HT1080 (cell line): Measurements from ENCODE around the gene OIT3. TPM values are rescaled to one million over a fixed set of nuclear protein-coding genes. Genes with fewer than 3 reads are reported as not detected.

Source experiments
- DNase-seq: peaks from one replicate; pipeline ENCODE4 v3.0.0-alpha.2; 2015; ENCODE audit warnings: low read depth
- total RNA-seq: library from RNA; depleted of rRNA; stranded (reverse); fragments of >200 nt; shearing (Covaris generic); gene quantifications from 2 replicates; pipeline ENCODE4 v1.2.3, GENCODE V29; 2014; rRNA removed

The OIT3 gene
- total RNA-seq, 1 experiment from 2014 or later = not detected

DNA sequence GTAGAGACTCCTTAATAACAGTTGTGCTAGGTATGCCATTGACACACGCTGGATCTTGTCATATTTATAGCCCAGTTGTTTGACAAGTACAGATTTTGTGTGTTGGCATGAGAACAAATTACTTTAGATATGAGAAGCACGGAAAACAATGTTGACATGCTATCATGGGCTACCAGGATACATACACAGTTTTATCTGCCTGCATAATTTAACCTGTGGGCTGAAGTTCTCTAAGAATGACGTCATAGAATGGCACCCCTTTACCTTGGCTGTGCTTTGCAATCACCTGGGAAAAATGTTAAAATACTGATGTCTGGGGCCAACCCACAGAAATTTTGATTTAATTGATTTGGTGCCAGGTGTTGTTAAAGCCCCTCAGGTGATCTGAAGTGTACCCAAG, 58.2 kb downstream of the OIT3 start:
- DNase-seq = no peak

DNA sequence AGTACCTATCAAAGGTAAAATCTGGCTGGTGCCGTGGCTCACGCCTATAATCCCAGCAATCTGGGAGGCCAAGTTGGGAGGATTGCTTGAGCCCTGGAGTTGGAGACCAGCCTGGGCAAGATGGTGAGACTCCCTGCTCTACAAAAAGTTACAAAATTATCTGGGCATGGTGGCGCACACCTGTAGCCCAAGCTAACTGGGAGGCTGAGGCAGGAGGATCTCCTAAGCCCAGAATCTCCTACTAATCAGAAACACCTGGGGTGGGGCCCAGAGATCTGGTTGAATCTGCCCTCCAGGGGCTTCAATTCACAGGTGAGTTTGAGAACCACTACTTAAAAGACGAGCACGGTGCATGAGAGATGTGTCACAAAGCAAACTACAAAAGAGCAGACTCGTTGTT, 58.6 kb downstream of the OIT3 start:
- no peak for DNase-seq

DNA sequence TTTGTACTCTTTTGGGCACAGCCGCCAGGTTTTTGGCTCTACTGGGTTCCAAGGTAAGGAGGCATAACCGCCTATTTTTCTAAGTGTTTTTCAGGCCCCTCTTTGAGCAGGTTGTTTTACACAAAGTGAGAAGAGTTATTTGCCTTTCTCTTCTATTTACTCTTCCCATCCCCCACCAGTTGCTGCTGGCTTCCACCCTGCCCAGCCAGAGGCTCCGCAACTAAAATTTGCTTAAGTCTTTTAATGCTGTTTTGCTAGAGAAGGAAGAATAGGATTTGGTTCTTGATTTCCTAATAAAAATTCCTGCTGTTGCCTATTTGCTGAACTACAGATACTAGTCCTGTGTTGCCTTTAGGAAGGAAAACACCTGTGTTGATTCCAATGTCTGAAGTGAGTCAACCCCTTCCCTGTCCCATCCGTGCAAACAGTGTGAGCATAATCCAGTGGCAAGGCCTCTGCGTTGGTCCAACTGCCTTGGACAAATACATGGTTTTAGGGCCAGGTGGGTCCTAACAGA, 59.2 kb downstream of the OIT3 start:
- DNase-seq = no peak

DNA sequence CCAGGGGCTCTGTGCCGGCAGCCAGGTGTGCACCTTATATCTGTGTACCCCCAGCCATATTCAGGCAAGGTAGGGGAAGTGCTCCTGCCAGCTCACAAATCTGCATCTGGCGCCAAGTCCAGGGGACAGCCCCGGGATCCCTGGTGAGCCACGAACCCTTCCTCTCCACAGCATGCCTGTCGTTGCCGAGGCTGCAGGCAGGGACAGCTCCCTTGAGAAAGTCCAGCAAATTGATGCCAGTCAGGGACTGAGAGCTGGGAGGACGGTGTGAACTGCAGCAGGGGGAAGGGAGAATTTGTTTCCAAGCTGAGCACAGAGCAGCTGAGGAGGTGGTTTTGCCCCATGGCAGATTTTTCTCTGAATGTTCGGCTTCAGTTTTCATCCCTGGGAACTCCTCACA, 60.1 kb downstream of the OIT3 start:
- no peak for DNase-seq

DNA sequence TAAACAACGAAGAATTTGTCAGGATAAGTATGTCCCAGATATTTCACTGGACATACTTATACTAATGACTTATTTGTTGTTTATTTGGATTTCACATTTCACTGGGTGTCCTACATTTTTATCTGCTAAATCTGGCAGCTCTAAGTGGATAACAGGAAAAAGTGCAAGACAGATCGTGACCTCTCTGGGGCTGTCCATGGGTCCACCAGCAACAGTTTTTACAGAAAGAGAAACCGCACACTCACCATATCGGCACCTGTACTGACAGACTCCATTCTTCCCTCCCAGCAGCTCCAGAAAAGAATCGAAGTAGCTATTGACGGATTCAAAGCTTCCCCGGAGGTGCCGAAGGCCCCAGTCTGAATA, 60.7 kb downstream of the OIT3 start:
- no peak for DNase-seq

DNA sequence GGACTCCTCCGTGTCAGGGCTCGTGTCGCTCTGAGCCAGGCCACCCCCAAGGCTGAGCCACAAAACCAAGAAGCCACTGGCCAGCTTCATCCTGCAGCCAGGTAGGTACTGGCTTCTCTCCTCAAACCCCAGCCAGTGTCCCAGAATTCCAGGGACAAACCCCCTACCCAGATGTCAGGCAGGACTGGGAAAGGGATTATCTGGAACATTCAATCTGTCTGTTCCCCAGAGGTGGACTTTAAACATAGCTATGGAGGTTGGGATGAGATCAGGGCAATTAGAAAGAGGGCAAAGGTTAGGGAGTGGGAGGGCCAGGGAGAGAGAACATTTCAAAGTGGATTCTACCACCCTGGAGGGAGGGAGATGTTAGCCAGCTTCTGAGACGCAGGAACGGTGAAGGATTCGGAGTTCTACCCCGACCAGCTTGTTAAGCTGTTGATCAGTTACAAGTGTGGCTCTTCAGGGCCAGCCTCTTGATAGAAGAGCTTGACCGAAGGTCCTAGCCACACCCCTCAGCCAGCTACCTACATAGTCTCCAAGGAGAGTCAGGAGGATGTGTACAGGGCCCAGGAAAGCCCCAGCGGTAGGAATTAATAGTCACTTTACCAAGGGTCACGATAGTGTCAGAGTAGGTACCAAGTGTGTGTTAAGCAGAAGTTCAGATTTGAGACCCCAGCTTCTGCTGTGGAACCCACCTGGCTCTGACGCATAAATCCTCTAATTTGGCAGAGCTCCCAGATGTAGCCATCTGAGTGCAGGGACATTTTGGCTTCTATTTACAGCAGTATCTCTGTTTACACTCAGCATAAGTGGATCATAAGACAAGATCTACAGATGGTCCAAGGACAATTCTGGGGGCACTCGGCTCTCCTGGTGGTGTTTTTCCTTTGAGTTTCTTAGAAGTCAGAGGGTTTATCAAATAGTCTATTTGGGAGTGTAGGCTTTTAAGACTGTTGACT, 61.3 kb downstream of the OIT3 start, which contains the start of gene PLA2G12B:
Gene PLA2G12B, minus strand, starts transcription at position 211 of the 959 bp plus-strand sequence. Its CDS starts 121 bp downstream, at position 90.
- DNase-seq = no peak

DNA sequence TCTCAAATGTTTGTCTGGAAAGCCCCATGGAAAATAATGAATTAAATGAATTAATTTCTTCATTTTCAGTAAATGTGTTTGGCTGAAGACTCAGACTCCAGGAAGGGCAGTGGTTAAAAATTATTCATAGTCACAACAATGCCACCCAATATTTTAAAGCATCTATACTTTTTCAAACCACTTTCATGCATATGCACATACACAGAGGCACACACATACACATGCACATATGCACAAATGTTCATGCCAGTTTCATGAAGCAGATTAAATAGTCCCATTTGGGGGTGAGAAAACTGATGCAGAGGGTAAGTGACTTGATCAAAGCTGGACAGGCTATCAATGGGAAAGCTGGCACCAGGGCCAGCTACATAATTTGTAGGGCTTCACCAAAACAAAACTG, 62.5 kb downstream of the OIT3 start:
- DNase-seq = no peak

DNA sequence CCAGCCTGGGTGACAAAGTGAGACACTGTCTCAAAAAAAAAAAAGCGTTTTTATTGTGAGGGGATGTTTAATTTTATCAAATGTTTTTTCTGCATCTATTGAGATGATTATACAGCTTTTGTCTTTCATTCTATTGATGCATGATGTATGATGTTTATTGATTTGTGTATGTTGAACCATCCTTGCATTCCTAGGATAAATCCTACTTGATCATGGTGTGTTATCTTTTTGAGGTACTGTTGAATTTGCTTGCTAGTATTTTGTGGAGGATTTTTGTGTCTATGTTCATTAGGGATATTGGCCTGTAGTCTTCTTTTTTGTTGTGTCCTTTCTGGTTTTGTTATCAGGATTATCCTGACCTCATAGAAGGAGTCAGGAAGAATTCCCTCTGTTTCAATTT, 83.3 kb downstream of the OIT3 start:
- DNase-seq = no peak

DNA sequence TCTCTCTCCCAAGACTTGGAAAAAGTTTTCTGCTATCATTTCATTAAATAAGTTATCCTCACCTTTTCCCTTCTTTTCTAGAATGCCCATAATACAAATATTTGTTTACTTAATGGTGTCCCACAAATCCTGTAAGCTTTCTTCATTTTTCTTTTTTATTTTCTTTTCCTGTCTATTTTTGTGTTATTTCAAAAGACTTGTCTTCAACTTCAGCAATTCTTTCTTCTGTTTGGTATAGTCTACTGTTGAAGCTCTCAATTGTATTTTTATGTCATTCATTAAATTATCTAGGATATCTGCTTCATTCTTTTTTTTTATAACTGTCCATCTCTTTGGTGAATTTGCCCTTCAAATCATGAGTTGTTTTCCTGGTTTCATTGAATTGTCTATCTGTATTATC, 86.2 kb downstream of the OIT3 start:
- no peak for DNase-seq

DNA sequence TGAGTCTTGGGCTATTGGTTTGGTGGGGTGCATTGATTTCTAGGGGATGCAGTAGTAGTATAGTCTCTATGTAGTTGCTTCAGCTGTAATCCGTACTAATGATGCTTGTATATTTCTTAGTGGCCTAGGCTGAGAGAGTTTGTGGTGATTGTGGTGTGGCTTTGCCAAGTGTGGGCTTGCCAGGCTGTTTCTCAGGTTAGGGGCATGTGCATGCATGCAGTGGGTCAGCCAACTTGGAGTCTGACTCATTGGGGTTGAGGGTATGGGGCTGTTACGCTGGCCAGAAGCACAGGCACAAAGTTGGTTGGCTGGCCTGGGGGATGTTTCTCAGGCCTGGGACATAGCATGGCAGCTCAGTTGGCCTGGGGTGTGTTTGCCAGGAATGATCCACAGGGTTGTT, 86.8 kb downstream of the OIT3 start:
- DNase-seq = no peak

DNA sequence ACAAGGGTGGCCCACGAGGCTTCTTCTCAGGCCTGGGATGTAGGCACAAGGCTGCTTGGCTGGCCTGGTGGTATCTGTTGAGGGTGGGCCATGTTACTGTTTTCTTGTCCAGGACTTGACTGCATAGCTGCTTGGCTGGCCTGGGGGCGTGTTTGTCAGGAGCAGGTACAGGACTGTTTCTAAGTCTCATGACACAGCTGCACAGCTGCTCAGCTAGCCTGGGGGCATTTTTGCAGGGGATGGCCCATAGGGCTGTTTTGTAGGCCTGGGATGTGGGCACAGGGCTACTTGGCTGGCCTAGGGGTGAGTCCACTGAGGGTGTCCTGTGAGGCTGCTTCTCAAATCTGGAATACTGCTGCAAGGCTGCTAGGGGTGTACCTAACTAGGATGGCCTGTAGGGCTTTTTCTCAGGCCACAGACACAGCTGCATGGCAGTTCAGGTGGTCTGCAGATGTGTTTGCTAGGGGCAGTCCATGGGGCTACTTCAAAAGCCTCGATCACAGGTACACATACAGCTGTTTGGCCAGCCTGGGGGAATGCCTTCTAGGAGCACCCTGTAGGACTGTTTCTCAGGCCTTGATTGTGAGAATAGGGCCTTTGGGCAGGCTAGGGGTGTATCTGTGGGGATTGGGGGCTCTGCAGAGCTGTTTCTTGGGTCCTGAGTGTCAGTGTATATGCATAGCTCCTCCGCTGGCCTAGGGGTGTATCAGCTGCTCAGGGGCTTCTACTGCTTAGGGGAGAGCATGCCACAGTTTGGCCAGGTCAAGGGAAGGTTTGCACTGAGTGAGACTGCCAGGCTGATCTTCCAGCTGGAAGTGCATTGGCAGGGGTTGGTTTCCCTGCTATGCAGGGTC, 87.7 kb downstream of the OIT3 start:
- DNase-seq = no peak

DNA sequence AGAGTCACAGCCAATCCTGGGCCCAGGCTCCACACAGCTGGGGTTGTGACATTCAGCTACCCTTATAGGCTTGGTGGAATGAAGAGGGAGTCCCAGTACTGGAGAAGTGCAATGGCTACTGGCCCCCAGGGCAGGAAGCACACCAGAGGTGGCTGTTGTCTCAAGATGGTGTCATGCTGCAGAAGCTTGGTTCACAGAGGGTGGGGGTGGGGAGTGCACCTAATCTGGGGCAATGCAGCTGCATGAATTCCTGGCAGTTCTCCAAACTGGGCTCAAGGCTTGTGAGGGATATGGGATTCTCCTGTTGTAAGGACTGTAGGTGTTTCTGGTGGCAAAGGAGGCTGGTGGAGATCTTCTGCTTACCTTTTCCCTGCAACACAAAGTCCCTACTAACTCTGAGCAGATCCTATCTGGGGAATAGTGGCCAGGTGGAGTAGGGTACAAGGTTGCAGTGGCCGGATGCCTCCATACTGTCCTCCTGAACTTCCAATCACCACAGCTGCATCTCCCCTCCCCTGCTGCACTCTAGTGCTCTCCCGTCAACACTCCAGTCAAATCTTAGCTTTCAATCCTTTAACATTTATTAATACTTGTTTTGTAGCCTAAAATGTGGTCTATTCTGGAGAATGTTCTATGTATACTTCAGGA, 88.5 kb downstream of the OIT3 start:
- DNase-seq = no peak

Other genes starting within 250 kb of the OIT3 start
- gene MCU, start 201.6 kb upstream of the OIT3 start, total RNA-seq = 23.8 and 26.7 TPM in 2 replicates
- not detected in 2 replicates for gene PLA2G12B, start 61.1 kb downstream of the OIT3 start, total RNA-seq
- 22.7 and 25.2 TPM in 2 replicates for gene P4HA1, start 203.1 kb downstream of the OIT3 start, total RNA-seq
- 1.9 and 2.5 TPM in 2 replicates for gene NUDT13, start 216.7 kb downstream of the OIT3 start, total RNA-seq